ENCODE results near the gene SNAPC1. TPM values are rescaled to one million over a fixed set of nuclear protein-coding genes. Genes with fewer than 3 reads are reported as not detected.

SNAPC1 gene
- total and polyA plus RNA-seq, 2 of the 13 experiments (the other 11 are each of a cell fraction or from before 2014, with no cell fraction given): 2.6 to 8.5 TPM

- TF ChIP-seq SP1 (IDR thresholded peaks at IDR 0.05) (no peak), SP1 (CRISPR knock-in tag; IDR thresholded peaks at IDR 0.05) (no peak)
These were observed 39.9 kb downstream of the SNAPC1 start (continued) for GRCh38 chr14:61802010-61802568.

DNA sequence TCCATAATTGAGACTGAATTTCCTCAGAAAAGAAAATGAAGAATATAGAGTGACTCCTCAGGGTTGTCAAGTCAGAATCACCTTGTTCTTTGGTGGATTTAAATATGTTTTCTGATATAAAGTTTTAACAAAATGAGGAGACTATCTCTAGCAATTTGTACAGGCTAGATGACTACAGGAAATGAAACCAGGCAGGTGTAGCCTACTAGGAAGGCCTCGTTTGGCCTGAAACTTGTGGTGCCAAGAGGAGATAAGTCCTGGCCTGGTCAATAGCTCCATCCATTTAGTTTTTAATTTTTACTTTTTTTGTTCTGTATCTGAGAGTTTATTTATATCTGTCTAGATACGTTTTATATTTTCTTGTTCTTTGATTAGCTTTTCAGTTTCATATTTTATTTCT lies 41.5 kb downstream of the SNAPC1 start:
- H3K4me2 ChIP-seq (ENCODE audit: low read depth, low read length): no peak overlapping the region
- ATAC-seq (no peak), FAIRE-seq (no peak), DNase-seq (ENCODE audit: low spot score) (no peak)
- CTCF ChIA-PET (ENCODE audit: low intra/inter-chr PET ratio, low total read pairs): no interaction called here
- intact Hi-C loops (cut with micrococcal nuclease; ENCODE audit: unreplicated experiment): no loop called here
- H3K4me3 ChIP-seq (replicated peaks in 1 of 3; ENCODE audit: insufficient read depth in 1 of 3, low read depth in 2 of 3, low read length in 3 of 3): no peak overlapping the region
- H3K9ac ChIP-seq (ENCODE audit: insufficient read depth, low read depth, low read length): no peak overlapping the region
- 2% methylated on average over 2 of the region's 2 CpGs for WGBS (ENCODE audit: low lambda C conversion rate)
- H3K4me1 ChIP-seq (ENCODE audit: insufficient read depth, low read length): peaks cover 10% of the 10 kb centered on the region
- H2AFZ ChIP-seq (ENCODE audit: low read length): no peak overlapping the region
- H3K9me3 ChIP-seq (ENCODE audit: low read length): no peaks in the 10 kb centered on the region
- no TSS peak for BruUV-seq (replicated peaks)
- H3K27ac ChIP-seq (ENCODE audit: extremely low read length, insufficient read depth, low read length): no peak overlapping the region
- H3K36me3 ChIP-seq (replicated peaks in 1 of 2; ENCODE audit: control insufficient read depth in 1 of 2, insufficient read depth in 2 of 2, low read length in 2 of 2): no peaks in the 10 kb centered on the region
- H4K20me1 ChIP-seq (ENCODE audit: insufficient read depth, low read length): no peaks in the 10 kb centered on the region
- TF ChIP-seq MIER2 (CRISPR knock-in tag; IDR thresholded peaks at IDR 0.05): no peak
- no peak for TF ChIP-seq HOXA5 (CRISPR knock-in tag; IDR thresholded peaks at IDR 0.05)
- TF ChIP-seq, protein P1, sequence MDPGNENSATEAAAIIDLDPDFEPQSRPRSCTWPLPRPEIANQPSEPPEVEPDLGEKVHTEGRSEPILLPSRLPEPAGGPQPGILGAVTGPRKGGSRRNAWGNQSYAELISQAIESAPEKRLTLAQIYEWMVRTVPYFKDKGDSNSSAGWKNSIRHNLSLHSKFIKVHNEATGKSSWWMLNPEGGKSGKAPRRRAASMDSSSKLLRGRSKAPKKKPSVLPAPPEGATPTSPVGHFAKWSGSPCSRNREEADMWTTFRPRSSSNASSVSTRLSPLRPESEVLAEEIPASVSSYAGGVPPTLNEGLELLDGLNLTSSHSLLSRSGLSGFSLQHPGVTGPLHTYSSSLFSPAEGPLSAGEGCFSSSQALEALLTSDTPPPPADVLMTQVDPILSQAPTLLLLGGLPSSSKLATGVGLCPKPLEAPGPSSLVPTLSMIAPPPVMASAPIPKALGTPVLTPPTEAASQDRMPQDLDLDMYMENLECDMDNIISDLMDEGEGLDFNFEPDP (CRISPR knock-in tag; conservative IDR thresholded peaks at IDR 0.05): no peak
- TF ChIP-seq REPIN1 (CRISPR knock-in tag; IDR thresholded peaks at IDR 0.05; ENCODE audit: borderline replicate concordance, low read depth): no peak
- TF ChIP-seq, protein P2, sequence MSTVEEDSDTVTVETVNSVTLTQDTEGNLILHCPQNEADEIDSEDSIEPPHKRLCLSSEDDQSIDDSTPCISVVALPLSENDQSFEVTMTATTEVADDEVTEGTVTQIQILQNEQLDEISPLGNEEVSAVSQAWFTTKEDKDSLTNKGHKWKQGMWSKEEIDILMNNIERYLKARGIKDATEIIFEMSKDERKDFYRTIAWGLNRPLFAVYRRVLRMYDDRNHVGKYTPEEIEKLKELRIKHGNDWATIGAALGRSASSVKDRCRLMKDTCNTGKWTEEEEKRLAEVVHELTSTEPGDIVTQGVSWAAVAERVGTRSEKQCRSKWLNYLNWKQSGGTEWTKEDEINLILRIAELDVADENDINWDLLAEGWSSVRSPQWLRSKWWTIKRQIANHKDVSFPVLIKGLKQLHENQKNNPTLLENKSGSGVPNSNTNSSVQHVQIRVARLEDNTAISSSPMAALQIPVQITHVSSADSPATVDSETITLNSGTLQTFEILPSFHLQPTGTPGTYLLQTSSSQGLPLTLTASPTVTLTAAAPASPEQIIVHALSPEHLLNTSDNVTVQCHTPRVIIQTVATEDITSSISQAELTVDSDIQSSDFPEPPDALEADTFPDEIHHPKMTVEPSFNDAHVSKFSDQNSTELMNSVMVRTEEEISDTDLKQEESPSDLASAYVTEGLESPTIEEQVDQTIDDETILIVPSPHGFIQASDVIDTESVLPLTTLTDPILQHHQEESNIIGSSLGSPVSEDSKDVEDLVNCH (CRISPR knock-in tag; IDR thresholded peaks at IDR 0.05): no peak
- no peak for TF ChIP-seq HHEX (CRISPR knock-in tag; IDR thresholded peaks at IDR 0.05)
- TF ChIP-seq ZNF232 (CRISPR knock-in tag; IDR thresholded peaks at IDR 0.05; ENCODE audit: borderline replicate concordance): no peak
- no peak for TF ChIP-seq ATF5 (CRISPR knock-in tag; IDR thresholded peaks at IDR 0.05; ENCODE audit: low read depth)
- no peak for TF ChIP-seq ZKSCAN1 (IDR thresholded peaks at IDR 0.05; ENCODE audit: low read length)
- TF ChIP-seq GTF2F1 (IDR thresholded peaks at IDR 0.05; ENCODE audit: low read length): no peak
- TF ChIP-seq DRAP1 (CRISPR knock-in tag; IDR thresholded peaks at IDR 0.05): no peak
- TF ChIP-seq, protein P3, sequence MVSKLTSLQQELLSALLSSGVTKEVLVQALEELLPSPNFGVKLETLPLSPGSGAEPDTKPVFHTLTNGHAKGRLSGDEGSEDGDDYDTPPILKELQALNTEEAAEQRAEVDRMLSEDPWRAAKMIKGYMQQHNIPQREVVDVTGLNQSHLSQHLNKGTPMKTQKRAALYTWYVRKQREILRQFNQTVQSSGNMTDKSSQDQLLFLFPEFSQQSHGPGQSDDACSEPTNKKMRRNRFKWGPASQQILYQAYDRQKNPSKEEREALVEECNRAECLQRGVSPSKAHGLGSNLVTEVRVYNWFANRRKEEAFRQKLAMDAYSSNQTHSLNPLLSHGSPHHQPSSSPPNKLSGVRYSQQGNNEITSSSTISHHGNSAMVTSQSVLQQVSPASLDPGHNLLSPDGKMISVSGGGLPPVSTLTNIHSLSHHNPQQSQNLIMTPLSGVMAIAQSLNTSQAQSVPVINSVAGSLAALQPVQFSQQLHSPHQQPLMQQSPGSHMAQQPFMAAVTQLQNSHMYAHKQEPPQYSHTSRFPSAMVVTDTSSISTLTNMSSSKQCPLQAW (CRISPR knock-in tag; IDR thresholded peaks at IDR 0.05): no peak
- no peak for TF ChIP-seq CHD2 (IDR thresholded peaks at IDR 0.05; ENCODE audit: low read depth, low read length)
- 0 out of 5 replicates have a peak, but pooled peaks cover 0 to 8% of the 10 kb centered on the region in 2 experiments for H3K27me3 ChIP-seq (ENCODE audit: control insufficient read depth in 1 of 2, insufficient read depth in 2 of 2, low read length in 2 of 2)
- H3K79me2 ChIP-seq (ENCODE audit: insufficient read depth, low read length): no peaks in the 10 kb centered on the region
- POLR2A ChIA-PET: no interaction called here
- in situ Hi-C loops (cut with HindIII; ENCODE audit: extremely low pct_ligation_motif_present, low pct_unique_long_range_greater_than_20kb): no loop called here
